ENCODE measurements around the gene HCRTR1.

HCRTR1 gene

DNA sequence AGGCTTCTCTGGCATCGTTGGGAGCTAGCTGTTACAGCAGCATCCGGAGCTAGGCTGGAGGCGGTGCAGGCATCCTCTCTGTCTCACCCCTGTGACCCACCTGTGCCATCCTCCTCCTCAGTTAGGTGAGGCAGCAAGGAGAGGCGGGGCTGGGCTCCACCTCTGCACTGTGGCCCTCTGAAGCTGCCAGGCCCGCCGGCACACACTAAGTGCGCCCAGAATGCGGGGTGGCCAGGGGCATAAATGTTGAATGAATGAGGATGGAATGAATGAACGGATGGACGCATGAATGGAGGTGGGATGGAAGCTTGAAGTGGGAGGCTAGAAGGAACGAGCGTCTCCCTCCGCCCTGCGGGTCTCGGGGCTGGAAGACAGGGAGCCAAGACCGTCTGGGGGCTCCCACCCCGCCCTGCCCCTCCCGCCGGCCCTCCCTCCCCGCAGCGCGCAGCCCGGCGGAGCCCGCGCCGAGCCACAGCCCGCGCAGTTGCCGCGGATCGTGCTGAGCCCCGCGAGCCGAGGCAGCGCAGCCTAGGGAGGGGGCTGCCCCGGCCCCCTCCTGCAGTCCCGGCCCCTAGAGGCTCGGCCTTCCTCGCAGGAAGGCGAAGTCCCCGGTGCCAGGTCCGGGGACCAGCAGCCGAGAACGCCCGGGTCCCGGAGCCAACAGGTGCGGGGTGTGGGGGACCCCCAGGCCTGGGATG is at the start of gene HCRTR1:
TSS of gene HCRTR1 (plus strand) at position 472 of the 698 bp plus-strand sequence. CDS start 1,504 bp downstream, outside the sequence.
- no peak for DNase-seq

DNA sequence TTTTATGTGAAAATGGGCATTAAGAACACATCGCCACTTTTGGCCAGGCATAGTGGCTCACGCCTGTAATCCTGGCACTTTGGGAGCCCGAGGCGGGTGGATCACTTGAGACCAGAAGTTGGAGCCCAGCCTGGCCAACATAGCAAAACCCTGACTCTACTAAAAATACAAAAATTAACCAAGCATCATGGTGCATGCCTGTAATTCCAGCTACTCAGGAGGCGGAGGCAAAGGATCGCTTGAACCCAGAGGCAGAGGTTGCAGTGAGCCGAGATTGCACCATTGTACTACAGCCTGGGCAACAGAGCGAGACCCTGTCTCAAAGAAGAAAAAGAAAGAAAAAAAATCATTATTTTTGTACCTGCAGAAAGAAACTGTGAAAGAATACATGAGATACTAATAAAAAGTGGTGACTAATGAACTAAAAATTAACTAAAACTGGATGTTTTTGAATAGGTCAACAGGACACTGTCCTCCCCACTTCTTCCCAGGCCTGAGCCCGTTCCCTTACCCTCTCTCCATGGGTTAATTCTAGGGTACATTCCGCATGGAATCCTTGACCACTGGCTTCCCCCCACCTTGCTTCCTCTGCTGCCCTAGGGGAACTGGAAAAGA is 49.4 kb upstream of the HCRTR1 start:
- no peak for DNase-seq

DNA sequence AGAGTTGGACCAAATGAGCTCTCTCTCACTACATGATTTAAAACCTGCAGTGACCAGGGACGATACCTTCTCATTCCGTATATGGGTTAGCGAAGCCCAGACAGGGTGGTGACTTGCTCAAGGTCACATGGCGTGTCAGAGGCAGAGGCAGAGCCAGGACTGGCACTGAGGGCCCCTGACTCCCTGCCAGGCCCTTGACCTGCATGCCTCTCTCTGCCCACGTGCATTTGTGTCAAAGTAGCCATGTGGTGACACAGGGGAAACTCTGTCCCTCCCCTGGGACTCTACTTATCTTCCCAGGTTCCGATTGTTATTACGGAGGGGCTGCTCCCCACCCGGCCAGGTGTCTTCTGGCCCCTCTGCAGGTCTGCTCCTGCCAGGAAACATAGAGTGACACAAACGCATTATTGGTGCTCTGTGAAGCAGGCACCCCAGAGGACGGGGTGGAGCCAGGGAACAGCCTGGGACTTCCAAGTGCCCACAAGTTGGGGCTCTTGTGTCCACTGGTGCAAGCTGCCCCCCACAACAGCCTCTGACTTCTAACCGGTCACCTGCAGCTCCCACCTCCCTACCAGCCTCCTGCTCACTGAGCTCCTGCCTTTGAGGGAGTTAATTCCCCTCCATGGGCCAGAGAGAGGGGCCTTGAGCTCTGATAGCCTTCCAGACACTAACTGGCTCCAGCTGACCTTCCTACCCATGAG is 48.4 kb upstream of the HCRTR1 start:
- no peak for DNase-seq

DNA sequence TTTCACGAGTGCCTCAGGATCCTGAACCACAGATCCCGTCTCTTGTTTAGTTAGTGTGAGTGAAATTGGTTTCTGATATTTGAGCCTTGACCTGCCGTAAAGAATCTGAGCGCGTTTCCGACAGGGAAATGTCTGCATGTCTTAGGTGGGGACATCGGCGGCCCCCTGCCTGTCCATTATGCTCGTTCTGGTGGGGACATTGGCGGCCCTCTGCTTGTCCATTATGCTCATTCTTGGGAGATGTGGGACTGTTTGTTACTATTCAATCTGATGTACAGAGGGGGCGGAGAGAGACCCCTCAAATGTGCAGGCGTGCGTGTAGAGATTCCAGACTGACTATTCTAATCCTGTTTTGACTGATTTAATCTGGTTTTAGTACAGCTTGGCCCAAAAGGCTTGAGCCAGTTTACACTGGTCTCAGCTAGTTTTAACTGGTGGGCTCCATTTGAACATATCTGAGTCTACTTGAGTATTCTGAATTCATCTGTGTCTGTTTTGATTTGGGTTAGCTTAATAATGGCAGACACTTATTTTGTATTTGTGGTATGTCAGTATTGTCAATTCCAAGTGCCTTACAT is 47.8 kb upstream of the HCRTR1 start:
- no peak for DNase-seq

DNA sequence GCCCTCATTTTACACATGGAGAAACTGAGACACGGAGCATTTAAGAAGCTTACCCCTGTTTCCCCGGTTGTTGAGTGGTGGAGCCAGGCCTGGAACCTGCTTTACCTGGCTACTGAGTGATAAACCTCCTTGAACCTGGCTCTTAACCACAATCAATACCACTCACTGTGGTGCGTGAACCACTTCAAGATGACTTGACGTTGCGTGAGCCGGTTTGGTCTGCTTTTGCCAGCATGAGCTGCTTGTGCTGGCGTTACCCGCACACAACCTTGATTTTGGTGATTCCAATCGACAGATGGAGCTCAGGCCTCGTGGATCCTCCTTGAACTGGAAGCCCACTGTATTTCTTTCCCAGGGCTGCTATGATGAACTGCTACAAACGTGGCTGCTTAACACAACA is 47.3 kb upstream of the HCRTR1 start:
- DNase-seq: no peak

DNA sequence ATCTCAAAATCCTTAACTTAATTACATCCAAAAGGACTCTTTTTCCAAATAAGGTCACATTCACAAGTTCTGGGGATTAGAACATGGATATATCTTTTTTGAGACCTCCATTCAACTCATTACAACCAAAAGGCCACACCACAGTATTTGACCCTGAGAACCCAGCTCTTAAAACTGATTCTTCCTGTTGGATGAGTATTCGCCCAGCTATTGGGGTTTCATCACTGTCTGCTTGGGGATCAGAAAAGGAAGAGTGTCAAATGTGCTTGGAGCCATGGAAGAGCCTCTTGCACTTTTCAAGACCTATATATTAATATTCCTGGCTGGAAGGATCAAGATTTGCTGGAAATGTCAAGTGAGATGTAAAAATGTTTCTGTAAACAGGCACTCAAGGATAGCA is 46.6 kb upstream of the HCRTR1 start:
- no peak for DNase-seq

DNA sequence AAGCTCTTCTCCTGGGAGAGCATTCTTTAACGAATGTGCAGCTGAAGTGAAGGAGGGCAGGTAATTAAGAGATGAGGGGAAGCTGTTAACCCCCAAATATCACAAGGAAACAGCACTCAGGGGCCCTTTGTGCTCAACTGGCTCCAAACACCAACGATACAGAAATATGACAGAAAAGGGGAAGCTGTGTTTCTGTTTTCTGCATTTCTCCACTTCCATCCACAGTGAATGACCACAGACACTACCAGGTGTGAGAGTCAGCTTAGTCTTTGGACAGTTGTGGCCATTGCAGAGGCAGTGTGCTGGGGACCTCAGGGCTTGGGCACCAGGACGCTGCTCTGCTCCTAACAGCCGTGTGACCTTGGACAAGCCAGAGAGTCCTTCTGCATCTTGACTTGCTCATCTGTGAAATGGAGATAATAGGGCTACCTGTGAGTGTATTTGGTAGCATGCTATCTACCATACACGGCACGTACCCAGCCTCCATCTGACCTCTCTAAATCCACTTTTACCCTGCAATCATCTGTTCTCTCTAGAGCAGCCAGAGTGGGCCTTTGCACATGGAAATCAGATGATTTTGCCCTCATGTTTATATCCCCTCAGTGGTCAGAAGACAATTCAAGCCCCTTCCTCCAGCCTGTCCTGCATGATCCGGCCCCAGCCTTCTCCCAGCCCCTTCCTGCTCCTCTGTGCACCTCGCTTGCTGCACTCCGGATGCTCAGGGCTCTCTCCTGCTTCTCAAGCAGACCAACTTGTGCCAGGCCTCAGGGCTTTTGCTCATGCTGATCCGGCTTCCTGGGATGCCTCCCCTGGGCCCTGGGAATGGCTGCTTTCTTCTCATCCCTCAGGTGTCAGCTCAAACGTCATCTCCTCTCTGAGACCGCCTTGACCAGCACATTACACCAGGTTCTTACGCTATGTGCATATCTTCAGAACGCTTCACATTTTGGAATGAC is 45.9 kb upstream of the HCRTR1 start:
- DNase-seq: no peak

DNA sequence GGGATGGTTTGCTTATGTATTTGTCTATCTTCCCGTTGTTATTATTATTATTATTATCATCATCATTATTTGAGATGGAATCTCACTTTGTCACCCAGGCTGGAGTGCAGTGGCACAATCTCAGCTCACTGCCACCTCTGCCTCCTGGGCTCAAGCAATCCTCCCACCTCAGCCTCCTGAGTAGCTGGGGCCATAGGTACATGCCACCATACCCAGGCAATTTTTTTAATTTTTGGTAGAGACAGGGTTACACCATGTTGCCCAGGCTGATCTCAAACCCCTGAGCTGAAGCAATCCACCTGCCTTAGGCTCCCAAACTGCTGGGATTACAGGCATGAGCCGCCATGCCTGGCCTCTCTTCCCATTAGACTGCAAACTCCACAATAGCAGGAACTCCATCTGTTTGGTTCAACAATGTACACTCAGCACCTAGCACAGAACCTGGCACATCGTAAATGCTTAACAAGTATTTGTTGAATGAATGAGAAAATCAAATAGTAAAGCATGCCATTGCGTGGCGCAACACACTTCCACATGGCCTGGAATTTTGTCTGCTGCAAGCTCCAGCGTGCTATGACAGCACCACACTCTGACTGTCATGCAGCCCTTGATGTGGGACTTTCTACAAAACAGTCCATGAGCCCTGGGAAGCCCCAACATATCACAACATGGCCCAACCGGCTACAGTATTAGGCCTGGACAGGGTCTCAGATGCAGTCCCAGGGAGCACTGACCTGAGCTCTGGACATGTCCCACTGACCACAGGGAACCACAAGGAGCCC is 45.0 kb upstream of the HCRTR1 start:
- no peak for DNase-seq

DNA sequence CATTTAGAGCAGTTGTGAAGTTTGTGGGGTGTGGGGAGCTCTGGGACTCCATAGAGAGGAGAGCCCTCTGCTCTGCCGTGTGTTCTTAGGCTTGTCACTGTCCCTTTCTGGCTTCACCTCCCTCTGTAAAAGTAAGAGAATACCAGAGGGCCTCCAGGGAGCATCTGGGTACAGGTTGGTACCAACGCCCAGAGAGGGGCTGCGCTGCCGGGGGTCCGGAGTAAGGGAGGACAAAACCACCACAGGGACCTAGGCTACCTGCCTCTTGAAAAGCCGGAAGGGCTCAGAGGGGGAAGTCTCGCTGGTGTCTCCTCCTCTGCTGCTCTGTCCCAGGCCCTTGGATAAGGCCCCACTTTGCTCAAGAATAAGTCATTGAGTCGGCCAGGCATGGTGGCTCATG is 44.2 kb upstream of the HCRTR1 start:
- no peak for DNase-seq

DNA sequence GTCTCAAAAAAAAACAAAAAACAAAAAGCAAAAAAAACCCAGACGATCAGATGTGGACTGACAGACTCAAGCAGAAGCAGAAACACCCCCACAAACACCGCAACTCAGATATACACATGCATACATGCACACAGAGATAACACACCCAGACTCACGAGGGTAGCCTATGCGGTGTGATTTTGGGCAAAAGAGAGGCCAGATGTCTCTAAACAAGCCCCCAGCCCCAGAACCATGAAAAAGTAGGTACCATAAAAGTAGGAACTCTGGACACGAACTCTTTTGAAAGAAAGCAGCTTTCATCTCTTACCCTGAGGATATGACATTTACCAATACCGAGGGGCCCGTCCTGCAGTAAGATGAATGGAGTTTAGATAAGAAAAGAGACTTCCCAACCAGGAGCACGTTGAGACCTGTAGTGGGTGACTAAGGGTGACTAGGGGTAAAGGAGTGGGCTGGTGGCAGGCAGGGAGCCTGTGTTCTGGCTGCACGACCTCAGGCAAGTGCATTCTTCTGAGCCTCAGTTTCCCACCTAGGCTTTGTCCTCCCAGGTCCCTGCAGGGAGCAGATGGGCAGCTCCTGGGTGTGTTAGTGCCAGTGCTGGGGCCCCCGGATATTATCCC is 42.6 kb upstream of the HCRTR1 start:
- DNase-seq: no peak

DNA sequence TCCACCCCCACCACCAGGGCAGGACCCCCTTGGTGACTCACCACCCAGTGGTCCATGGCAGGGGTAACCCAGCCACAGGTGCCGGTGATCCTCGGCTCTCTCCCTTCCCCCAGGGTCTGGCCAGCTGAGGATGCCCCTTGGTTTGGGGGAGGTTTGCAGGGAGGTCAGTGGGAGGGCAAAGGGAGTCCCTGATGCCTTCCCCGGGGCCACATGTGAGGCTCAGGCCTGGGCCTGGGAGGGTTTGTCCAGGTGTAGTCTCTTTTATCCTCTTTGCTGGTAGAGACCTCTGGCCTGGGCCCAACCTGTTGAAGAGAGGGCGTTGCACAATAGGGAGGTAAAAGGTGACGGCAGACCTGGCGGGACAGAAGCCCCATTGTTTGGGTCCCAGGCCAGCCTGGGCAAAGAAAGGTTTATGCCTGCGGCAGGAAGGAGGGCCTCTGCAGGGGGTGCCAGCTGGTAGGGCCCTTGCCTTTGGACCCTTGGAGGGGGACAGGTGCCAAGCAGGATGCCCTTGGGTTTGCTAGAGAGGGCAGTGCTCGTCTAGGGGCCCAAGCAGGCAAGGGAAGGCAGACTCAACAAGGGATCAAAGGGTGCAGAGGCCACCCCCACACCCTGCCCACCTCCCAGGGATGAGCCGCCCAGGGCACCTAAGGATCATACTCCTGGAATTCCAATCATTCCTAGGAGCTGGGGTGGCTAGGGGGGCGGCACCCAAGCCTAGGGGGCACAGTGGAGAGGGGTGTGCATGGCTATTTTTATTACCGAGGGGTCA is 41.9 kb upstream of the HCRTR1 start:
- DNase-seq: no peak

DNA sequence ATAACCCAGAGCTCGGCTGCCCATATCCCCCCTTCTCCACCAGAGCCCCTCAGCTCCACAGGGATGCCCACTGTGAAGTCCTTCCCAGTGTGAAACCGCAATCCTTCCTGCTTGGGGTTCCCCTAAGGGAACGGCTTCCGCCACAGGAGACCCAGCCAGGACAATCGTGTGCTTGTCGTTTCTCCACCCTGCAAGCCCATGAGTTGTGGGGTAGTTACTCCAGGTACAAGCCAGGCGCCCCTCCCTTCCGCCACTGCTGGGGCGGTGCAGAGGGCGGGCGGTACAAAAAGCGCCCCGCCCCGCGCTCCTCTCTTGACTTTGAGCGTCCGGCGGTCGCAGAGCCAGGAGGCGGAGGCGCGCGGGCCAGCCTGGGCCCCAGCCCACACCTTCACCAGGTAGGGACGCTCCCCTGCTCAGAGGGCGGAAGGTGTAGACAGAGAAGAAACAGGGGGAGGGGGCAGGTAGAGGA is 41.3 kb upstream of the HCRTR1 start, which contains the start of gene TINAGL1:
TSS of gene TINAGL1 (plus strand) at position 315 of the 469 bp plus-strand sequence. CDS start 634 bp downstream, outside the sequence.
- no peak for DNase-seq

DNA sequence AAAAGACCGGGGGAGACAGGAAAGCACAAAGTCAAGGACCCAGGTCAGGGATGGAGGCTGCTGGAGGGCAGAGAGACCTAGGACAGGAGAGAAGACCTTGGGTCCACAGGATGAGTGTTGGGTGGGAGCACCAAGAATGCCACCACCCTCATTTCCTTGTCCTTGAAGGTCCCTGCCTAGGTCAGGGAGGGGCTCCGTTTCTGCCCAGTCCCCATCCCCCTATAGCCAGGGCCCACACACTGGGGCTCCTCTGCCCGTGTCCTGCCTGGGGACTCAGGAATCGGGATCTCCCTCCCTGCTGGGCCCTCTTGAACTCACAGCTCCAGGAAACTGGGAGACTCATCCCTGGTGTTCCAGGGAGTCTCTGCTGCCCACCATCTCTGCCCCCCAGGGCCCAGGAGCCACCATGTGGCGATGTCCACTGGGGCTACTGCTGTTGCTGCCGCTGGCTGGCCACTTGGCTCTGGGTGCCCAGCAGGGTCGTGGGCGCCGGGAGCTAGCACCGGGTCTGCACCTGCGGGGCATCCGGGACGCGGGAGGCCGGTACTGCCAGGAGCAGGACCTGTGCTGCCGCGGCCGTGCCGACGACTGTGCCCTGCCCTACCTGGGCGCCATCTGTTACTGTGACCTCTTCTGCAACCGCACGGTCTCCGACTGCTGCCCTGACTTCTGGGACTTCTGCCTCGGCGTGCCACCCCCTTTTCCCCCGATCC is 40.6 kb upstream of the HCRTR1 start:
- no peak for DNase-seq

DNA sequence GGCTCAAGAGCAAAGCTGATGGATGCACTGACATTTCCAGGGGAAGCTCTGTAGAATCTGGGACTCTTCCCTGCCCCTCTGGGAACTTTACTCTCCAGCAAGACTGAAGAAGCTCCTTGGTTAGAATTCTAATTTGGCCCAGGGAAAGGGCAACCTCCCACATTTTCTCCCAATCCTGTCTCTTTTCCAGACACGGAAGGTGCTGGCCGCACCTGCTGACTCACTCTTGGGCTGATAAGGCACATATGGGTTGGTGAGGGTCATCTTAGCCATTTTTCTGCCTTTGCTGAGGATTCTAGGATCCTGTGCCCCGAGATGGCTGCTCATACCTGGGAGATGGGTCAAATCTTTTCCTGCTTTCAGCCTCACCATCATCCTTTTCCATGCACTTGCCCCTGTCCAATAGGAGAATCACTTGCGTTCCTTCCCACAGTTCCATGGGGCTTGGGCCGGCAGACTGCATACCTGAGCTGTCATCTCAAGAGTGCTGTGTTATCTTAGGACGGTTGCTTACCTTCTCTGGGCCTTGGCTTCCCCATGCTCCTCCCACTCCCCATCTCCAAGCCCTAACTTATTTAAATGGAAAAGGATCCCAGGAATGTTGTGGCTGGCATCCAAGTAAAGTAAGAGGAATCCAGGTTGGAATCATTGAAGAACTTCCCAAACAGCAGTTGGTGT is 39.8 kb upstream of the HCRTR1 start:
- DNase-seq: no peak

DNA sequence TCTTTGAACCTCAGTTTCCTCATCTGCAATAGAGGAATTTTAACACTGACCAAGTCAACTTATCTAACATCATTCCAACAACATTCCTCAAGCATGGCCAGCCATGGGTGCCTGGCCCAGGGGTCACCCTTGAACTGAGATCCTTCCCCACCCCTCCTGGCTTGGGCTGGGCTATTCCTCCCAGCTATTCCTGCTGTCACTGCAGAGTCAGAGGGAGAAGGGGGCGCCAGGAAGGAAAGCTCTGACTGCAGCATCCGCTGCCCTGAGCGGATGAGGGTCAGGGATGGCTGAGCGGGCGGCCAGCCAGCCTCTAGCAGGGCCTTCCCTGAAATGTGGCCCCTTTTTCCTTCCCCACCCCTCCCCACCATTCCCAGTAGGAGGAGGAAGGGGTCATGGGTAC is 38.1 kb upstream of the HCRTR1 start:
- no peak for DNase-seq

DNA sequence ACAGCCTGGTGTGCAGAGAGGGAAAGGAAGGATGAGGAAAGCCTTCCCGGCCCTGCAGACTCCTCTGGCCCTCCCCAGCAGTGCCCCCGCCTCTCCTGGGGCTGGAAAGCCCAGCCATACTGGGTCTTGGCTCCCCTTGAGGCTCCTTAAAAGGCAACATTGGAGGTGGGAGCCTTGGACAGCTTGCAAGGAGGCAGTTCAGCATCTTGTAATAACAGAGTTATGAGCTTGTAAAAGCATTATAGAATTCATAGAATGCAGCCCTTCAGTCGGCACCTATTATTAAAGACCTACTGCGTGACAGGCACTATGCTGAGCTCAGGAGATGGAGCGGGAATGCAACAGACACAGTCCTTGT is 37.0 kb upstream of the HCRTR1 start:
- no peak for DNase-seq

DNA sequence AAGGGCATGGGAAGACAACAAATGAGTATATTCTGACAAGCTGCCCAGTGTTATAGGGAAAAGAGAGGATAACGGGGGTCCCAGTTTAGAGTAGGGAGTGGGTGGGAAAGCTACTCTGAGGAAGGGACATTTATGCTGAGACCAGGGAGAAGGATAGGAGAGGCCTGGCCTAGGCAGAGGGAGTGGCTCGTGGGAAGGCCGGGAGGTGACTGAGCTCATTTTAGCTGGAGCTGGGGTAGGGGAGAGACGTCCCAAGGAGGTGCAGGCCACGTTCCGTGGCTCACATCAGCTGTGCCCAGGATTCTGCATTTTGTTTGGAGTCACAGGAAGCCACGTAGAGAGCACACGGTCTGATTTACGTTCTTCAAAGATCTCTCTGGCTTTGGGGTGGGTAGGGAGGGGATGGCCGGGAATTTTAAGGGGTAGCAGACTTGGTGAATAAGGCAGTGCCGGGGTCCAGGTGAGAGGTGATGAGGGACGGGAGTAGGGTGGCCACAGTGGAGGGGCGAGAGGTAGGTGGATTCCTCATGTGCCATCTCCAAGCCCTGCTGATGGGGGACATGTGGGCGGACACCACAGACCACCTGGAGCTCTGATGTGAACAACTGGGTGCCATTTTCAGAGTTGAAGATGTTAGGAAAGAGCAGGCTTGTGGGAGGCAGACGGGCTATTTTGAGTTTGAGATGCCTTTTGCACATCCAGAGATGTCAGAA is 36.4 kb upstream of the HCRTR1 start:
- no peak for DNase-seq

All from NCI-H774 (cell line).